Subcutaneous adipose tissue (tissue), 4 donors: ENCODE measurements around the gene EXOC4. TPM values are rescaled to one million over a fixed set of nuclear protein-coding genes. Genes with fewer than 3 reads are reported as not detected.

Experiments used
- total RNA-seq, 4 donors: library from RNA; depleted of rRNA; stranded (reverse); fragments of >200 nt; gene quantifications; one replicate each; pipeline ENCODE4 v1.1.0, GENCODE V29; 2016
- TF ChIP-seq, protein P1 (sequence below): fragments of 450-650 bp; IDR thresholded peaks from one replicate; pipeline ENCODE4 v1.5.1; 2016; ENCODE audit warnings: low read depth, mild to moderate bottlenecking, control low read depth, antibody characterized with exemption, moderate library complexity

EXOC4 gene
- total RNA-seq, 4 donors from 2014 or later = 62.9 to 84.3 (median 77.3) TPM

GRCh38 chr7:133563251-133563650 is 310.4 kb downstream of the EXOC4 start:
- TF ChIP-seq, protein P1, sequence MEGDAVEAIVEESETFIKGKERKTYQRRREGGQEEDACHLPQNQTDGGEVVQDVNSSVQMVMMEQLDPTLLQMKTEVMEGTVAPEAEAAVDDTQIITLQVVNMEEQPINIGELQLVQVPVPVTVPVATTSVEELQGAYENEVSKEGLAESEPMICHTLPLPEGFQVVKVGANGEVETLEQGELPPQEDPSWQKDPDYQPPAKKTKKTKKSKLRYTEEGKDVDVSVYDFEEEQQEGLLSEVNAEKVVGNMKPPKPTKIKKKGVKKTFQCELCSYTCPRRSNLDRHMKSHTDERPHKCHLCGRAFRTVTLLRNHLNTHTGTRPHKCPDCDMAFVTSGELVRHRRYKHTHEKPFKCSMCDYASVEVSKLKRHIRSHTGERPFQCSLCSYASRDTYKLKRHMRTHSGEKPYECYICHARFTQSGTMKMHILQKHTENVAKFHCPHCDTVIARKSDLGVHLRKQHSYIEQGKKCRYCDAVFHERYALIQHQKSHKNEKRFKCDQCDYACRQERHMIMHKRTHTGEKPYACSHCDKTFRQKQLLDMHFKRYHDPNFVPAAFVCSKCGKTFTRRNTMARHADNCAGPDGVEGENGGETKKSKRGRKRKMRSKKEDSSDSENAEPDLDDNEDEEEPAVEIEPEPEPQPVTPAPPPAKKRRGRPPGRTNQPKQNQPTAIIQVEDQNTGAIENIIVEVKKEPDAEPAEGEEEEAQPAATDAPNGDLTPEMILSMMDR = no peak

DNA sequence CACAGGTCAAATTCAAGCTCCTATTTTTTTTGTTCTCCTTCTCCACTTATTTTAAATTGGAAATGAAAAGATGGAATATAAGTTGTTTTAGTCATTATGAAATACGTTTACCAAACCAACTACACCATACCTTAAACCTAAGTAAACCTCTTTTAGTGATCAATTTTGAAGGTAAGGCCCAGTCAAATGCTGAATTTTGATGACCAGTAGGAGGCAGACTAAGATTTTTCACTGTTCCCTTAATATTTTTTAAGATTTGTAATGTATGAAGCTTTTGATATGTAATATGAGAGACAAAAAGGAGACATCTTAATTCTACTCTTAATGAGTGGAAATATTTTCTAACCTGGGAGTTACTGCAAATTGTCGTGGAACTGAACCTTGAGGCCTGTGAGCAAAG is 311.6 kb downstream of the EXOC4 start:
- TF ChIP-seq, protein P1 = no peak

- TF ChIP-seq, protein P1 = no peak
Observed at GRCh38 chr7:133568544-133568943, 315.7 kb downstream of the EXOC4 start.

DNA sequence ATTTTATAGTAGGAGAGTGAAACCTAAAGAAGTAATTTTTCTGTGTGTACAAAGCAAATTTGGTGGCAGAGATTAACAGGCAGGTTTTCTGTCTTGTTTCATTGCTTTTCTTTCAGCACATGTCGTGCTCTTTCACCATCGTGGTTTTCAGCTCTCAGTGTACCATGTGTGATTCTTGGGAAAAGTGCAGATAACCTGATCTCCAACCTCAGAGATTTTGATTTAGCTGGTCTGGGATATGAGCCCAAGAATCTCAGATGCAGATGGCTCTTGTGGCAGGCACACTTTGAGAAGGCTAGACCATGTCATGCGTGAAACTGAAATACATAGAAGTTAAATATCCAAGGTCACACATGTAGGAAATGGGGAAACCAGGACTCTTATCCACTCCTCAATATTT is 317.4 kb downstream of the EXOC4 start:
- TF ChIP-seq, protein P1 = no peak

DNA sequence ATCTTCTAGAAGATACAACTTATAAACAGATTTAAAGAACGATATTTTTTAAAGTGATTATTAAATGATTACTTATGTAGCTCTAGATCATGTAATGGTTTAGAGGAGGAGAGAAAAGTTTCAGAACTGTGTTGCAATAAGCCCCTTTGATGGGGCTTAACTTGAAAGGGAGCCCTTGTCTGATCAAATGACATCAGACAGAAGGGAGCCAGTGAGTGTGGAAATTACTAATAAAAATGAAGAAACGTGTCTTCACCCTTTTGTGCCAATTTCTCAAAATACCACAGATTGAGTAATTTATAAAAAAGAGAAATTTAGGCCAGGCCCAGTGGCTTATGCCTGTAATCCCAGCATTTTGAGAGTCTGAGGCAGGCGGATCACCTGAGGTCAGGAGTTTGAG is 318.2 kb downstream of the EXOC4 start:
- TF ChIP-seq, protein P1 = no peak

- TF ChIP-seq, protein P1 = no peak
Observed at GRCh38 chr7:133572087-133572486, 319.2 kb downstream of the EXOC4 start.

DNA sequence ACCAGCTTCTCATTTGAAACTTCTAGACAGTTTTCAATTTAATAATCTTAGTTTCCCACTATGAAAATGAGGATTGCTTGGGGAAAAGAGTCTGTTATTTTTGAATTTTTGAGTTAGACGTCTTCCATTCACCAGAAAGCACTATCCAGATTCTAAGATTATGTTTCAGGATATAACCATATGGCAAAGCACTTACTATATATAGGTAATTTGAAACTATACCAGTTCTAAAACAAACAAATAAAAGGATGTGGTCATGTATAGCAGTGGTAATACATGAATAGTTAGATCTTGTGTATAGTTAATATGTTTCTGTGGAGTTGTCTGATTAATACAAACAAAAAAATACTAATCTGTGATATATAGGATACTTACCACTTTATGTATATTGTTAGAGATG is 320.0 kb downstream of the EXOC4 start:
- TF ChIP-seq, protein P1 = no peak
